ENCODE results near the gene CLC.
A peak's percentile ranks its signal among the peaks of the same experiment; 100 is the strongest.
"Not testable (repeated sequence)": the region's sequence is repeated elsewhere in the genome, so short reads cannot be mapped to it uniquely, and the experiment has no call there.

GRCh38 chr19:39688637-39689036 lies 49.2 kb downstream of the CLC start:
- TF ChIP-seq POLR2A, TAF1, POU2F2, POLR2AphosphoS5 (IDR thresholded peaks at IDR 0.05; ENCODE audit: low read depth, low read length): not testable (repeated sequence)
- TF ChIP-seq SPI1 (IDR thresholded peaks at IDR 0.05; ENCODE audit: low read depth, low read length) = 0 out of 2 replicates have a peak, but pooled peaks have one; percentile 10

Measured in GM12891 (cell line).